Endothelial cell of umbilical vein (primary cell): ENCODE data around the gene SMIM7. TPM values are rescaled to one million over a fixed set of nuclear protein-coding genes. Genes with fewer than 3 reads are reported as not detected.

Source experiments
- BruUV-seq: library from RNA; stranded (reverse); fragments of 400-500 nt; replicated peaks from 2 replicates; lab custom pipeline; 2021; lab: Mats Ljungman, UMichigan
- CTCF ChIA-PET: fragments of 300-600, 350-600 bp; sonication (Branson Sonifier 250); formaldehyde crosslinking; loops from one replicate; lab custom pipeline; 2021; ENCODE audit warnings: antibody characterized with exemption, inconsistent platforms; lab: Charles Lee
- POLR2A ChIA-PET: fragments of 300-600, 350-600 bp; sonication (Branson Sonifier 250); formaldehyde crosslinking; loops from one replicate; lab custom pipeline; 2021; ENCODE audit warnings: antibody characterized with exemption, inconsistent platforms; lab: Charles Lee
- DNase-seq: peaks from one replicate; pipeline ENCODE4 v3.0.0-alpha.2; 2011; ENCODE audit warnings: low read depth, low spot score
- FAIRE-seq: peaks from 2 replicates; lab custom pipeline; 2011; peaks lifted over from hg19 to GRCh38; lab: Jason Lieb, UNC
- H2AFZ ChIP-seq: 2 replicates; pipeline ENCODE4 v1.6.0; 2012; ENCODE audit warnings: low read depth, low read length, control low read depth, inconsistent platforms
- H3K27ac ChIP-seq: 2 replicates; pipeline ENCODE4 v1.5.1; 2011; ENCODE audit warnings: low read depth, mild to moderate bottlenecking, control low read depth, low read length, moderate library complexity; ENCODE audit not compliant: insufficient read depth
- H3K27me3 ChIP-seq, 2 experiments: 2 replicates each; pipeline versions ENCODE4 v1.6.0 to v1.6.1; 2011; ENCODE audit warnings: low read length in 2 of 2, mixed read lengths in 1 of 2; ENCODE audit not compliant: control insufficient read depth in 2 of 2, insufficient read depth in 2 of 2
- H3K36me3 ChIP-seq, 2 experiments: 2 replicates in 1 of 2; 3 replicates in 1 of 2; pipeline ENCODE4 v1.5.1; 2011; ENCODE audit warnings: low read length in 2 of 2, mild to moderate bottlenecking in 1 of 2, moderate library complexity in 1 of 2; ENCODE audit not compliant: control insufficient read depth in 2 of 2, insufficient read depth in 2 of 2; ENCODE audit errors: extremely low read depth in 1 of 2
- H3K4me1 ChIP-seq: 3 replicates; pipeline ENCODE4 v1.5.1; 2011; ENCODE audit warnings: mild to moderate bottlenecking, low read length; ENCODE audit not compliant: control insufficient read depth, insufficient read depth; ENCODE audit errors: extremely low read depth
- H3K4me2 ChIP-seq: 2 replicates; pipeline ENCODE4 v1.6.1; 2011; ENCODE audit warnings: low read length, control low read depth, mixed read lengths; ENCODE audit not compliant: insufficient read depth
- H3K4me3 ChIP-seq, 3 experiments: fragments of 200-600 bp in 1 of 3; sonication (generic), shearing (Covaris generic) in 1 of 3; replicated peaks in 1 of 3; 2 replicates each; pipeline ENCODE4 v1.5.1; 2011 to 2016; ENCODE audit warnings: control low read depth in 3 of 3, low read length in 3 of 3, mild to moderate bottlenecking in 2 of 3, inconsistent platforms in 1 of 3, low read depth in 1 of 3, moderate library complexity in 1 of 3; ENCODE audit not compliant: insufficient read depth in 1 of 3
- H3K79me2 ChIP-seq: 2 replicates; pipeline ENCODE4 v1.6.0; 2012; ENCODE audit warnings: low read length, inconsistent platforms; ENCODE audit not compliant: control insufficient read depth, insufficient read depth
- H3K9ac ChIP-seq: replicated peaks from 2 replicates; pipeline ENCODE3; 2011; ENCODE audit warnings: low read length, control low read depth; ENCODE audit not compliant: insufficient read depth; ENCODE audit errors: extremely low read depth
- H3K9me1 ChIP-seq: replicated peaks from 3 replicates; pipeline ENCODE4 v1.6.0; 2011; ENCODE audit warnings: mild to moderate bottlenecking, low read length; ENCODE audit not compliant: control insufficient read depth, insufficient read depth; ENCODE audit errors: extremely low read depth
- H3K9me3 ChIP-seq: replicated peaks from 2 replicates; pipeline ENCODE4 v1.5.1; 2012; ENCODE audit warnings: low read length, inconsistent platforms; ENCODE audit not compliant: control insufficient read depth, insufficient read depth
- H4K20me1 ChIP-seq: replicated peaks from 2 replicates; pipeline ENCODE3; 2011; ENCODE audit warnings: mild to moderate bottlenecking, low read length; ENCODE audit not compliant: control insufficient read depth, insufficient read depth; ENCODE audit errors: extremely low read depth
- CTCF ChIP-seq, 2 donors: IDR thresholded peaks; 1 replicate in 1 of 2; 2 replicates in 1 of 2; pipeline ENCODE4 v1.5.1; 2011; ENCODE audit warnings: low read length in 2 of 2, mild to moderate bottlenecking in 2 of 2, moderate library complexity in 2 of 2, control low read depth in 1 of 2, inconsistent platforms in 1 of 2, low read depth in 1 of 2; ENCODE audit not compliant: insufficient read depth in 1 of 2; ENCODE audit errors: extremely low read depth in 1 of 2
- EZH2 ChIP-seq: IDR thresholded peaks from 2 replicates; pipeline ENCODE4 v1.6.1; 2012; ENCODE audit warnings: borderline replicate concordance, low read depth, mild to moderate bottlenecking, moderate library complexity, low read length, inconsistent platforms; ENCODE audit not compliant: severe bottlenecking
- FOS ChIP-seq: IDR thresholded peaks from 2 replicates; pipeline ENCODE4 v1.6.1; 2011; ENCODE audit warnings: mild to moderate bottlenecking, low read length, moderate library complexity, borderline replicate concordance; ENCODE audit not compliant: insufficient read depth
- GATA2 ChIP-seq: IDR thresholded peaks from 2 replicates; pipeline ENCODE4 v1.7.0; 2011; ENCODE audit warnings: low read depth, mild to moderate bottlenecking, moderate library complexity, mixed read lengths, low read length; ENCODE audit not compliant: insufficient read length, insufficient read depth
- JUN ChIP-seq: IDR thresholded peaks from 2 replicates; pipeline ENCODE4 v1.6.1; 2011; ENCODE audit warnings: borderline replicate concordance, low read depth; ENCODE audit not compliant: insufficient read length, insufficient read depth
- MYC ChIP-seq: IDR thresholded peaks from one replicate; pipeline ENCODE4 v1.6.1; 2011; ENCODE audit warnings: mild to moderate bottlenecking, low read depth, low read length
- POLR2A ChIP-seq: IDR thresholded peaks from 2 replicates; pipeline ENCODE4 v1.6.1; 2012; ENCODE audit warnings: low read depth, mild to moderate bottlenecking, control low read depth, low read length
- POLR2AphosphoS5 ChIP-seq: IDR thresholded peaks from 2 replicates; pipeline ENCODE4 v1.6.1; 2012; ENCODE audit warnings: low read depth, mild to moderate bottlenecking, control low read depth, low read length, moderate library complexity; ENCODE audit not compliant: insufficient read depth
- dilution Hi-C: fragments of 300-500 bp; cut with MboI; formaldehyde crosslinking; loops from one replicate; pipeline ENCODE4 v1.15.0; 2019; ENCODE audit warnings: low sequenced_read_pairs; ENCODE audit not compliant: extremely low pct_ligation_motif_present
- intact Hi-C: fragments of 100-400 bp; cut with micrococcal nuclease; formaldehyde crosslinking; loops from one replicate; pipeline ENCODE4 v1.10.0; 2022
- polyA plus RNA-seq, 4 experiments: library from polyadenylated mRNA; depleted of rRNA in 3 of 4; stranded (reverse) in 3 of 4; unstranded in 1 of 4; fragments of >200 nt; gene quantifications; 2 replicates each; pipeline versions ENCODE4 v1.2.1 to v1.2.3, GENCODE V29; 2011 to 2012; ENCODE audit warnings: missing spikeins in 1 of 4
- total RNA-seq: library from RNA; stranded (reverse); gene quantifications from 2 replicates; pipeline ENCODE4 v1.2.3, GENCODE V29; 2021
- TF ChIP-seq, protein P1 (sequence below): IDR thresholded peaks from 2 replicates; pipeline ENCODE4 v1.6.1; 2011; ENCODE audit not compliant: insufficient read depth, insufficient read length

The SMIM7 gene
- total and polyA plus RNA-seq, 2 donors (not counting 3 experiments of a cell fraction or from before 2014, with no cell fraction given), result 51.1 to 62.0 TPM

DNA sequence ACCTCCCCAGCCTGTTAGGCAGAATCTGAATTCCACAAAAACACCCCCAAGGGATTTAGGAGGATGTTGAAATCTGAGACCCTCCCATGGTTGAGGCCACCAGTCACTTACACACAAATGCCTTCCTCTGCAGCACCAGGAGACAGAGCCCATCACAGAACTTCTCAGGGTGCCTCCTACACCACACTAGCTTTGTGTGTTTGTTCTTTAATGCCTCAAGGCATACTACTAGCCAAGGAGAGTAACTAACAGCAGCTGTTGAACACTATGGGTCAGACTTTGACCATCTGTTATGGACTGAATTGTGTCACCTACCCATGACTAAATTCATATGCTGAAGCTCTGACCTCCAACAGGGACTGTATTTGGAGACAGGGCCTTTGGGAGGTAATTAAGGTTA is 22.4 kb downstream of the SMIM7 start:
- dilution Hi-C loops (no loop called here), intact Hi-C loops (no loop called here)
- Histone ChIP-seq H2AFZ (no peak overlapping the region), H3K9me1 (no peaks in the 10 kb centered on the region), H4K20me1 (no peaks in the 10 kb centered on the region), H3K36me3 (peaks cover 3 to 15% of the 10 kb centered on the region in 2 experiments), H3K9ac (no peak overlapping the region), H3K79me2 (peaks cover 21% of the 10 kb centered on the region), H3K4me2 (no peak overlapping the region), H3K27ac (no peak overlapping the region), H3K27me3 (no peaks in the 10 kb centered on the region), H3K4me3 (no peak overlapping the region), H3K9me3 (no peaks in the 10 kb centered on the region), H3K4me1 (no peaks in the 10 kb centered on the region)
- no peak for TF ChIP-seq MYC
- no peak for TF ChIP-seq JUN
- ChIA-PET CTCF (no interaction called here), POLR2A (no interaction called here)
- FAIRE-seq (no peak), DNase-seq (no peak)
- BruUV-seq, result no TSS peak

- Histone ChIP-seq H3K27me3 (no peaks in the 10 kb centered on the region), H3K9ac (no peak overlapping the region), H3K4me2 (no peak overlapping the region), H3K27ac (no peak overlapping the region), H4K20me1 (no peaks in the 10 kb centered on the region), H3K79me2 (peaks cover 13% of the 10 kb centered on the region), H3K36me3 (peaks cover 0 to 11% of the 10 kb centered on the region in 2 experiments), H3K9me3 (no peaks in the 10 kb centered on the region), H3K9me1 (no peaks in the 10 kb centered on the region), H3K4me3 (no peak overlapping the region), H3K4me1 (peaks cover 13% of the 10 kb centered on the region), H2AFZ (no peak overlapping the region)
- intact Hi-C loops, result no loop called here
- BruUV-seq, result no TSS peak
- no peak for FAIRE-seq
- CTCF ChIA-PET, result no interaction called here
- no peak for DNase-seq
- dilution Hi-C loops, result no loop called here
- no peak for TF ChIP-seq GATA2
- TF ChIP-seq POLR2A, result no peak
- no peak for TF ChIP-seq POLR2AphosphoS5
- TF ChIP-seq JUN, result no peak
- no peak for TF ChIP-seq EZH2
- no peak for TF ChIP-seq FOS
- TF ChIP-seq MYC, result no peak
- TF ChIP-seq, protein P1, sequence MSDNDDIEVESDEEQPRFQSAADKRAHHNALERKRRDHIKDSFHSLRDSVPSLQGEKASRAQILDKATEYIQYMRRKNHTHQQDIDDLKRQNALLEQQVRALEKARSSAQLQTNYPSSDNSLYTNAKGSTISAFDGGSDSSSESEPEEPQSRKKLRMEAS, result no peak
- TF ChIP-seq CTCF (IDR thresholded peaks at IDR 0.05; ENCODE audit: extremely low read depth in 1 of 2, insufficient read depth in 1 of 2, low read depth in 1 of 2, low read length in 2 of 2), result no peak
- POLR2A ChIA-PET, result no interaction called here
These were observed 28.5 kb downstream of the SMIM7 start for GRCh38 chr19:16631465-16631864.
